Astrocyte (in vitro differentiated cells and primary cell): ENCODE results near the gene F7. TPM values are rescaled to one million over a fixed set of nuclear protein-coding genes. Genes with fewer than 3 reads are reported as not detected.

Experiments
- DNase-seq: peaks from one replicate; pipeline ENCODE4 v3.0.0-alpha.2; 2010; ENCODE audit warnings: low read depth
- FAIRE-seq: peaks from 2 replicates; lab custom pipeline; 2011; peaks lifted over from hg19 to GRCh38; lab: Jason Lieb, UNC
- H2AFZ ChIP-seq: 2 replicates; pipeline ENCODE4 v1.6.0; 2012; ENCODE audit warnings: low read depth, low read length, inconsistent platforms
- H3K27ac ChIP-seq: 2 replicates; pipeline ENCODE4 v1.5.1; 2011; ENCODE audit warnings: low read depth, low read length, inconsistent platforms
- H3K27me3 ChIP-seq: 2 replicates; pipeline ENCODE4 v1.6.0; 2011; ENCODE audit warnings: low read length, inconsistent platforms; ENCODE audit not compliant: insufficient read depth
- H3K36me3 ChIP-seq: 2 replicates; pipeline ENCODE4 v1.5.1; 2011; ENCODE audit warnings: low read length, inconsistent platforms; ENCODE audit not compliant: insufficient read depth
- H3K4me1 ChIP-seq: 2 replicates; pipeline ENCODE4 v1.5.1; 2011; ENCODE audit warnings: low read length, inconsistent platforms; ENCODE audit not compliant: insufficient read depth
- H3K4me2 ChIP-seq: 2 replicates; pipeline ENCODE4 v1.6.0; 2012; ENCODE audit warnings: low read length, inconsistent platforms
- H3K4me3 ChIP-seq: 2 replicates; pipeline ENCODE4 v1.5.1; 2011; ENCODE audit warnings: low read depth, mild to moderate bottlenecking, low read length, inconsistent platforms; ENCODE audit not compliant: insufficient read depth
- H3K79me2 ChIP-seq: 2 replicates; pipeline ENCODE4 v1.6.0; 2012; ENCODE audit warnings: mild to moderate bottlenecking, low read length, inconsistent platforms; ENCODE audit not compliant: insufficient read depth
- H3K9ac ChIP-seq: 2 replicates; pipeline ENCODE4 v1.6.0; 2012; ENCODE audit warnings: mild to moderate bottlenecking, low read length, inconsistent platforms
- H3K9me3 ChIP-seq: 2 replicates; pipeline ENCODE4 v1.5.1; 2012; ENCODE audit warnings: low read depth, mild to moderate bottlenecking, low read length, inconsistent platforms; ENCODE audit not compliant: insufficient read depth
- H4K20me1 ChIP-seq: 2 replicates; pipeline ENCODE4 v1.6.0; 2012; ENCODE audit warnings: low read length, inconsistent platforms; ENCODE audit not compliant: insufficient read depth
- H3K27ac Mint-ChIP-seq: one replicate; pipeline ENCODE4 v1.8.0; 2021; ENCODE audit warnings: mild to moderate bottlenecking, mixed read lengths; ENCODE audit not compliant: unreplicated experiment
- H3K27me3 Mint-ChIP-seq: one replicate; pipeline ENCODE4 v1.8.0; 2021; ENCODE audit warnings: low read depth, mixed read lengths; ENCODE audit not compliant: unreplicated experiment
- H3K36me3 Mint-ChIP-seq: one replicate; pipeline ENCODE4 v1.8.0; 2021; ENCODE audit warnings: low read depth, mixed read lengths; ENCODE audit not compliant: unreplicated experiment
- H3K4me1 Mint-ChIP-seq: one replicate; pipeline ENCODE4 v1.8.0; 2021; ENCODE audit warnings: low read depth, mixed read lengths; ENCODE audit not compliant: unreplicated experiment
- H3K4me3 Mint-ChIP-seq: one replicate; pipeline ENCODE4 v1.8.0; 2021; ENCODE audit warnings: mild to moderate bottlenecking, moderate library complexity, mixed read lengths; ENCODE audit not compliant: unreplicated experiment
- H3K9me3 Mint-ChIP-seq: one replicate; pipeline ENCODE4 v1.8.0; 2021; ENCODE audit warnings: mild to moderate bottlenecking, mixed read lengths; ENCODE audit not compliant: unreplicated experiment
- CTCF ChIP-seq: IDR thresholded peaks from 2 replicates; pipeline ENCODE4 v1.5.1; 2011; ENCODE audit warnings: low read depth, mild to moderate bottlenecking, inconsistent platforms, low read length, moderate library complexity; ENCODE audit not compliant: insufficient read depth
- EZH2 ChIP-seq: IDR thresholded peaks from 2 replicates; pipeline ENCODE4 v1.6.1; 2012; ENCODE audit warnings: mild to moderate bottlenecking, low read length, inconsistent platforms; ENCODE audit not compliant: insufficient read depth
- total RNA-seq: library from RNA; stranded (reverse); gene quantifications from 2 replicates; pipeline ENCODE4 v1.2.1, GENCODE V29; 2021

The F7 gene
- total RNA-seq, 1 donor from 2014 or later, result not detected

GRCh38 chr13:113137691-113138298, 32.2 kb downstream of the F7 start:
- Histone ChIP-seq H3K4me2 (no peak overlapping the region), H3K36me3 (no peaks in the 10 kb centered on the region), H2AFZ (no peak overlapping the region), H4K20me1 (no peaks in the 10 kb centered on the region), H3K79me2 (no peaks in the 10 kb centered on the region), H3K27me3 (peaks cover 7% of the 10 kb centered on the region), H3K4me1 (no peaks in the 10 kb centered on the region), H3K4me3 (no peak overlapping the region), H3K9me3 (no peaks in the 10 kb centered on the region), H3K27ac (no peak overlapping the region), H3K9ac (no peak overlapping the region)
- no peak overlapping the region for H3K27ac Mint-ChIP-seq
- H3K27me3 Mint-ChIP-seq, result peaks cover 9% of the 10 kb centered on the region
- H3K36me3 Mint-ChIP-seq, result no peaks in the 10 kb centered on the region
- TF ChIP-seq CTCF (no peak), EZH2 (no peak)
- DNase-seq, result no peak
- H3K4me3 Mint-ChIP-seq, result no peak overlapping the region
- H3K9me3 Mint-ChIP-seq, result peaks cover 3% of the 10 kb centered on the region
- H3K4me1 Mint-ChIP-seq, result no peaks in the 10 kb centered on the region
- FAIRE-seq, result no peak

- DNase-seq (no peak), FAIRE-seq (no peak)
- Histone ChIP-seq H4K20me1 (no peaks in the 10 kb centered on the region), H3K9ac (no peak overlapping the region), H3K27ac (no peak overlapping the region), H3K4me3 (no peak overlapping the region), H2AFZ (no peak overlapping the region), H3K4me1 (no peaks in the 10 kb centered on the region), H3K36me3 (no peaks in the 10 kb centered on the region), H3K9me3 (no peaks in the 10 kb centered on the region), H3K79me2 (no peaks in the 10 kb centered on the region), H3K27me3 (peaks cover 7% of the 10 kb centered on the region), H3K4me2 (no peak overlapping the region)
- H3K4me3 Mint-ChIP-seq, result no peak overlapping the region
- TF ChIP-seq EZH2, result no peak
- no peak for TF ChIP-seq CTCF
- H3K36me3 Mint-ChIP-seq, result no peaks in the 10 kb centered on the region
- peaks cover 3% of the 10 kb centered on the region for H3K9me3 Mint-ChIP-seq
- no peaks in the 10 kb centered on the region for H3K4me1 Mint-ChIP-seq
- no peak overlapping the region for H3K27ac Mint-ChIP-seq
- peaks cover 13% of the 10 kb centered on the region for H3K27me3 Mint-ChIP-seq
Measured at GRCh38 chr13:113138792-113139551, 33.4 kb downstream of the F7 start.

GRCh38 chr13:113139577-113139976, 34.0 kb downstream of the F7 start:
- TF ChIP-seq EZH2 (no peak), CTCF (no peak)
- Mint-ChIP-seq H3K9me3 (peaks cover 3% of the 10 kb centered on the region), H3K27ac (no peak overlapping the region), H3K4me3 (no peak overlapping the region), H3K4me1 (no peaks in the 10 kb centered on the region), H3K36me3 (no peaks in the 10 kb centered on the region), H3K27me3 (peaks cover 13% of the 10 kb centered on the region)
- no peak for DNase-seq
- Histone ChIP-seq H4K20me1 (no peaks in the 10 kb centered on the region), H3K4me2 (no peak overlapping the region), H3K9ac (no peak overlapping the region), H3K27ac (no peak overlapping the region), H3K4me3 (no peak overlapping the region), H3K4me1 (no peaks in the 10 kb centered on the region), H3K79me2 (no peaks in the 10 kb centered on the region), H3K9me3 (no peaks in the 10 kb centered on the region), H2AFZ (no peak overlapping the region), H3K27me3 (peaks cover 7% of the 10 kb centered on the region), H3K36me3 (no peaks in the 10 kb centered on the region)
- FAIRE-seq, result no peak
